ENCODE measurements around the gene TMEM238L.

The TMEM238L gene

GRCh38 chr17:10837921-10838320, 34.0 kb upstream of the TMEM238L start, which contains the start of gene PIRT:
Gene PIRT, minus strand, starts transcription at chr17:10838087. Its CDS starts 12,442 bp downstream, at chr17:10825645.
- no peak for TF ChIP-seq CTCF (IDR thresholded peaks at IDR 0.05; ENCODE audit: borderline replicate concordance, control extremely low read depth, extremely low read depth, insufficient read depth, missing control alignments)
- in situ Hi-C loops (cut with MboI; ENCODE audit: low sequenced_read_pairs, unreplicated experiment) = no loop called here
- DNase-seq (ENCODE audit: low spot score) = no peak

- DNase-seq (ENCODE audit: low spot score) = no peak
- in situ Hi-C loops (cut with MboI; ENCODE audit: low sequenced_read_pairs, unreplicated experiment) = no loop called here
- no peak for TF ChIP-seq CTCF (IDR thresholded peaks at IDR 0.05; ENCODE audit: borderline replicate concordance, control extremely low read depth, extremely low read depth, insufficient read depth, missing control alignments)
These were observed 33.2 kb upstream of the TMEM238L start for GRCh38 chr17:10836966-10837590.

- no peak for TF ChIP-seq CTCF (IDR thresholded peaks at IDR 0.05; ENCODE audit: borderline replicate concordance, control extremely low read depth, extremely low read depth, insufficient read depth, missing control alignments)
- in situ Hi-C loops (cut with MboI; ENCODE audit: low sequenced_read_pairs, unreplicated experiment) = no loop called here
- no peak for DNase-seq (ENCODE audit: low spot score)
These were observed 32.2 kb upstream of the TMEM238L start for GRCh38 chr17:10836145-10836544.

- no peak for TF ChIP-seq CTCF (IDR thresholded peaks at IDR 0.05; ENCODE audit: borderline replicate concordance, control extremely low read depth, extremely low read depth, insufficient read depth, missing control alignments)
- in situ Hi-C loops (cut with MboI; ENCODE audit: low sequenced_read_pairs, unreplicated experiment) = no loop called here
- no peak for DNase-seq (ENCODE audit: low spot score)
These were observed 27.8 kb upstream of the TMEM238L start for GRCh38 chr17:10831696-10832095.

- no peak for DNase-seq (ENCODE audit: low spot score)
- in situ Hi-C loops (cut with MboI; ENCODE audit: low sequenced_read_pairs, unreplicated experiment) = no loop called here
- TF ChIP-seq CTCF (IDR thresholded peaks at IDR 0.05; ENCODE audit: borderline replicate concordance, control extremely low read depth, extremely low read depth, insufficient read depth, missing control alignments) = no peak
These were observed 24.1 kb upstream of the TMEM238L start for GRCh38 chr17:10827898-10828552.

GRCh38 chr17:10824874-10825273, 21.0 kb upstream of the TMEM238L start:
- no peak for TF ChIP-seq CTCF (IDR thresholded peaks at IDR 0.05; ENCODE audit: borderline replicate concordance, control extremely low read depth, extremely low read depth, insufficient read depth, missing control alignments)
- in situ Hi-C loops (cut with MboI; ENCODE audit: low sequenced_read_pairs, unreplicated experiment) = no loop called here

More at GRCh38 chr17:10824874-10825273, 21.0 kb upstream of the TMEM238L start:
- DNase-seq (ENCODE audit: low spot score) = no peak
